Measurements from ENCODE around the gene KIAA0408.
"Not testable (repeated sequence)": the region's sequence is repeated elsewhere in the genome, so short reads cannot be mapped to it uniquely, and the experiment has no call there.

The KIAA0408 gene

DNA sequence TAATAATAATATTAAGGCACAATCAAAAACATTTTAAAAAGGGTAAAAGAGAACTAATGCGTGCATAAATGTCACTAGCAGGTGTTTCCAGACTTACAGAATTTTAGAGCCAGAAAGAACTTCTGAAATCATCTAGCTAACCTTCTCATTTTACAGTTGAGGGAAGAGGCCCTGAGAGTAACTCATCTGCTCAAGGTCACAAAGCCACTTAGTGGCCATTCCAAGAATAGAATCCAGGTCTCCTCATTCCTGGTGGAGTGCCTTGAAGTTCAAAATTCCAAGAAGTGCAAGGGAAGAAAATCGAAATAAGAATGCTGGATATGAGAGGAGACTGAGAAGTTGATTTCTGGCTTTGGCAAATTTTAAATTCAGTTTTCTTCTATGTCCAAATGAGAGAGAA, 3.2 kb upstream of the KIAA0408 start:
- no peak for DNase-seq

DNA sequence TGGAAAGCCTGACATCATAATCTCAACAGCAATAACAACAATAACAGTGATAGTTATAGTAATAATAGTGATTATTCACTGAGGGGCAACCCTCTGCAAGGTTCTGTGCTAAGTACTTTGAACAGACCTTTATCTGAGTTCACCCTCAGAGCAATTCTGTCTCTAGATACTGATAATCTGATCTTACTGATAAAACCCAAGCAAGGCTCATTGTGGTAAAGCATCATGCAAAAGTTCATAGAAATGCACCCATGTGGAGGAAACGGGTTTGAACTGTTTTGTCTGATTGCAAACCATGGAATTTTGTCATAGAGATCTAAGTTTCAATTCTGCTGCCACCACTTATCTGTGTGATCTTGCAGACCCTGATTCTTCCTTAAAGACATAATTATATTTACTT, 1.3 kb upstream of the KIAA0408 start:
- DNase-seq = no peak

DNA sequence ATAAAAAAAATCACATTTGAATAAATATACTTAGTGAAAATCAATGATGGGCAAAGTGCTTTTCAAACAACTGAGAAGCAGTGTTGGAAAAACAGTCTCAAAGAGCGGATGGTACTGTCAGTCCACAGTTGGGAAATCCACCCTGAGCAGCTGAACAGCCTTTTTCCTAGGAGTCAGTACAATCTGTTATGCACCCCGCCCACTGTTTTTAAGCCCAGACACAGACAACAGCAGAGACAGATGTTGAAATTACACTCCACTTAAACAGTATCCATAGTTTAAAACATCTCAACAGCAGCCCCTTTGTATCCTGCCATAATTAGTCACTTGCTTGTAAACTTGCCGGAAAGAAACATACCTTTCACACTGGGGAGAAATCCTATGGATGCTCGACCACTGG, 372 bp downstream of the KIAA0408 start:
- DNase-seq = peak; percentile 54

GRCh38 chr6:127458222-127458621, 967 bp downstream of the KIAA0408 start:
- no peak for DNase-seq

- DNase-seq = no peak
Measured at GRCh38 chr6:127457456-127458064, 1.6 kb downstream of the KIAA0408 start.

GRCh38 chr6:127456465-127456864, 2.7 kb downstream of the KIAA0408 start:
- no peak for DNase-seq

DNA sequence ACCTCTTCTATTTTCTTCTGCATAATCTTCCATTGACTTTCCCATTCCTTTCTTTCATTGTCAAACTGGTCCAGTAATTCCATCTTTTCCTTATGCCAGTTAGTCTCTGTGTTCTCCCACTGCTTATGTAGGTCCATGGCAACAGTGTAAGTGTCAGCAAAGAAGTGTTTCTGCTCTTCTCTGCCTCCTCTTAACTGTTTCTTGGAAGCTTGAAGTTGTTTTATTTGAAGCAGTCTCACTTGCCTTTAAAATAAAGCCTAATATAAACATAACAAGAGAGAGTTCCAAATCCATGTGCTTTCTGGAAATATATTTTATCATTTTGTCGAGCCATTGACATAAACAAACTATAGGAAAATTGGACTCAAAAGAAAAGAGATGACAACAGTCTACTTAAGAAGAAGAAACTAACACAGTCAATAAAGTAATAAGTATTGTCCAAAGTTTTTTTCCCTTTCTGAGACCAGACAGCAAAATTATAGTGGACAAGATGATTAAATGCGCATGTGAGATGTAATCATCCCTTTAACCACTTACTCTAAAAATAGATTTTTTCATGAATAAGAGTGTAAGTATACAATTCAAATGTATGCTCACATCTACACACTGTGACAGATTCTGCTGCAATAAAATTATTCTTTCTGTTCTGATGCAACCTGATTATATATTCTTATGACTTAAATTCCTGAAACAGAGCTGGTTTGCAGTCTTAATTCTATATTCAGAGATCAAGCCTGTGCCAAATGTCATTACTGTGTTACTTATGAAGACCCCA, 5.2 kb downstream of the KIAA0408 start:
- peak; percentile 55 for DNase-seq

- DNase-seq = no peak
Measured at GRCh38 chr6:127452803-127453202, 6.4 kb downstream of the KIAA0408 start.

DNA sequence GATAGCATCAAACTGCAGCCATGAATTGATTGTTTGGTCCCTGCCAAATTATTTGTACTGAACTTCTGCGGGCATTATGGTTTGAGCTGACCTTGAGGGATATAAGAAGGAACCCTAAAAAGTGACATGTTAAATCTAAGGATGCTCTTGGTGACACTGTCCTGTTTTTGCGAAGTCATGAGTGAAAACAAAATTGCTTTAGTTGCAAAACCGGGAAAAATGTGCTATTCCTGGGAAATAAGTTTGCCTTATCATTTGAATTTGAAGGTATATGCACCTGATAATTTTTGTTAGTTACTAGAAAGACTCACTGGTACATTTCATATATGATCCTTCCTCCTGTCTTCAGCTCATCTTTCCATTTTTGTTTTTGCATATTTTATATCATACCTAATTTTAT, 7.8 kb downstream of the KIAA0408 start:
- no peak for DNase-seq

DNA sequence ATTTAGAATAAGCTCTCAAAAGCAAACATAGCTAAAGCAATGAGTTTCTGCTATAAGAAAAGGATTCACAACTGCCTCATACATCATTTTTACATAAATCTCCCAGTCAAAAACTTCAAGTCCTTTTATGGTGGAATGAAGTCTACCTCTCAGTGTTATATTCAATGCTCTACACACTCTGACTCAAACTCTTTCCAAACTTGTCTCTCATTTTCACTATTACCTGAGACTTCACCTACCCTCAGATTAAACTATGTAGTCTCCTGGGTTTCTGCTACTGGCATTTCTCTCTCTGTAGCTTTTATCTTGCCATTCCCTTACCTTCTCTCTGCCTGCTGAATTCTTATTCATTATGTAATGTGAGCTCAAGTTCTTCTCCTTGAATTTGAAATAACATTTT, 11.4 kb downstream of the KIAA0408 start:
- no peak for DNase-seq

DNA sequence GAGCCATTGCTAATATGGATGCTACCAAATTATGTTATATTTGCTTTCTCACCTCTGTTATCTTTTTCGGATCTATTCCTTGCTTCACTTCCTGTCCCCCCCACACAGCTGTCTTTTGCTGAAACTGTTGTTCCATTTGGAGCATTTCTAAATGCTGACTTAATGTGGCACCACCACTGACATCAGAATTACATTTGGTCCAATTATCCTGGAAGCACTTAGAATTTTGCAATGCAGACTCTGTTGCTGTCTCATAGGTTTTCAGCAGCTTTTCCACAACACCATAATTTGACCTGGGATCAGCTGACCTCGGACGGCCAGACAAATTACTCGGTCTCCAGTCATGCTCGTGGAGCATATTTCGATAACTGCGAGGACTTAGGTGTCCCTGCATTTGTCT, 12.8 kb downstream of the KIAA0408 start:
- no peak for DNase-seq

DNA sequence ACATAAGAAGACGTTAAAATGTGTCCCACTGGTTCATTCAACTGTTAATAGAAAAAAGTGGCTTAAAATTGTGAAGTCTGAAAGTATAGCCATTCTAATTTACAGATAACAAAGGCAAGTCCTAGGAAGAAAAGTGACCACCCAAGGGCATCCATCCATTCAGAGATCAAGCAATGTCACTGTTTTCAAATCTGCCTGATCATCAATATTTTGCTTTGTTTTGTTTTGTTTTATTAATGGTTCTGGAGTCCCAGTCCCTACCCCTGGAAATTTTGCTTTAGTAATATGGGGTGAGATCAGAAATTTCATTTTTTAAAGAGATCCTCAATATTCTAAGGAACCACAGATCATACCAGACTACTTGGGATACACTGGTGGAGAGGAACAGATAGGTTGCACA, 17.3 kb downstream of the KIAA0408 start:
- no peak for DNase-seq

DNA sequence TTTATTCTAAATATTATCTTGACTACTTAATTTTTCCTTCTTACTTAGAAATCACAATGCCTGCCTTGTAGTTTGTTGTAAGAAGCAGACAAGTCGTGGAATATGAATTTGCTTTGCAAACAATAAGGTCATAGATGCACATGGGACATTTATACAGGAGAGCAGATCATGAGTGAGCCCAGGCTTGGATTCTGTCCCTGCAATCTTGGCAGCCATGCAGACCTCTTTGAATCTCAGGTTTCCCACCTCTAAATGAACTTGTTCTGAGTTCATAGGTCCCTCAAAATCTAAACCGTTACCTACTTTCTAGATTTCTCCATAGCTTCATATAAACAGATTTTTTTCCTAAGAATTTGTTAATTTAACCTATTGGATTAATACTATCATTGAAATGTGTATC, 19.5 kb downstream of the KIAA0408 start:
- DNase-seq = no peak

- no peak for DNase-seq
Measured at GRCh38 chr6:127436578-127437110, 22.5 kb downstream of the KIAA0408 start.

GRCh38 chr6:127435626-127436220, 23.5 kb downstream of the KIAA0408 start:
- DNase-seq = no peak

GRCh38 chr6:127434651-127435050, 24.5 kb downstream of the KIAA0408 start:
- DNase-seq = no peak

- not testable (repeated sequence) for DNase-seq
Measured at GRCh38 chr6:127428562-127428961, 30.6 kb downstream of the KIAA0408 start.

- DNase-seq = no peak
Measured at GRCh38 chr6:127423921-127424320, 35.3 kb downstream of the KIAA0408 start.

DNA sequence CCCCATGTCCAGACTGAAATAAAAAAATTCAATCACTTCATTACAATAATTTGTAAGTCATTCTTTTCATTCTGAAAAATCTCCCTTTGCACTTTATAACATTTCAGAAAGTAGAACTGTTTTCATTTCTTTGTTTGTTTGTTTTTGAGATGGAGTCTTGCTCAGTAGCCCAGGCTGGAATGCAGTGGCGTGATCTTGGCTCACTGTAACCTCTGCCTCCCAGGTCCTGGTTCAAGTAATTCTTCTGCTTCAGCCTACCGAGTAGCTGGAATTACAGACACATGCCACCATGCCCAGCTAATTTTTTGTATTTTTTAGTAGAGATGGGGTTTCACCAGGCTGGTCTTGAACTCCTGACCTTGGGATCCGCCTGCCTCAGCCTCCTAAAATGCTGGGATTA, 38.0 kb downstream of the KIAA0408 start:
- DNase-seq = not testable (repeated sequence)

GRCh38 chr6:127420556-127420955, 38.6 kb downstream of the KIAA0408 start:
- DNase-seq = peak; percentile 10

GRCh38 chr6:127415096-127415495, 44.1 kb downstream of the KIAA0408 start:
- DNase-seq = no peak

- DNase-seq = not testable (repeated sequence)
Measured at GRCh38 chr6:127413123-127413522, 46.1 kb downstream of the KIAA0408 start.

- not testable (repeated sequence) for DNase-seq
Measured at GRCh38 chr6:127412016-127412415, 47.2 kb downstream of the KIAA0408 start.

Data from NCI-H2227 treated with DMSO at 0.1 percent for 48 hours (cell line).